ENCODE data around the gene ASIC3.

The ASIC3 gene

GRCh38 chr7:151083824-151084160, 35.5 kb downstream of the ASIC3 start:
- no peak for DNase-seq (ENCODE audit: low spot score)
- in situ Hi-C loops (cut with MboI; ENCODE audit: low sequenced_read_pairs, unreplicated experiment) = no loop called here
- no peak for TF ChIP-seq CTCF (IDR thresholded peaks at IDR 0.05; ENCODE audit: borderline replicate concordance, control extremely low read depth, extremely low read depth, insufficient read depth, missing control alignments)

- no peak for DNase-seq (ENCODE audit: low spot score)
- in situ Hi-C loops (cut with MboI; ENCODE audit: low sequenced_read_pairs, unreplicated experiment) = no loop called here
- no peak for TF ChIP-seq CTCF (IDR thresholded peaks at IDR 0.05; ENCODE audit: borderline replicate concordance, control extremely low read depth, extremely low read depth, insufficient read depth, missing control alignments)
Measured at GRCh38 chr7:151085329-151085690, 37.0 kb downstream of the ASIC3 start.

- DNase-seq (ENCODE audit: low spot score) = peak; percentile 92
- in situ Hi-C loops (cut with MboI; ENCODE audit: low sequenced_read_pairs, unreplicated experiment) = no loop called here
- TF ChIP-seq CTCF (IDR thresholded peaks at IDR 0.05; ENCODE audit: borderline replicate concordance, control extremely low read depth, extremely low read depth, insufficient read depth, missing control alignments) = no peak
Measured at GRCh38 chr7:151085691-151086620, 37.6 kb downstream of the ASIC3 start, which contains the start of gene AGAP3. AGAP3 (plus strand) TSS chr7:151086475; CDS start chr7:151086742, 267 bp downstream.

GRCh38 chr7:151086802-151087244, 38.5 kb downstream of the ASIC3 start:
- DNase-seq (ENCODE audit: low spot score) = no peak

GRCh38 chr7:151087245-151088018, 39.1 kb downstream of the ASIC3 start:
- in situ Hi-C loops (cut with MboI; ENCODE audit: low sequenced_read_pairs, unreplicated experiment) = no loop called here
- DNase-seq (ENCODE audit: low spot score) = peak; percentile 70
- peak; percentile 59 for TF ChIP-seq CTCF (IDR thresholded peaks at IDR 0.05; ENCODE audit: borderline replicate concordance, control extremely low read depth, extremely low read depth, insufficient read depth, missing control alignments)

More at GRCh38 chr7:151086802-151087244, 38.5 kb downstream of the ASIC3 start:
- in situ Hi-C loops (cut with MboI; ENCODE audit: low sequenced_read_pairs, unreplicated experiment) = no loop called here
- TF ChIP-seq CTCF (IDR thresholded peaks at IDR 0.05; ENCODE audit: borderline replicate concordance, control extremely low read depth, extremely low read depth, insufficient read depth, missing control alignments) = no peak

- in situ Hi-C loops (cut with MboI; ENCODE audit: low sequenced_read_pairs, unreplicated experiment) = no loop called here
- DNase-seq (ENCODE audit: low spot score) = no peak
- no peak for TF ChIP-seq CTCF (IDR thresholded peaks at IDR 0.05; ENCODE audit: borderline replicate concordance, control extremely low read depth, extremely low read depth, insufficient read depth, missing control alignments)
Measured at GRCh38 chr7:151088019-151088855, 39.9 kb downstream of the ASIC3 start.

Measured in GM13976 (cell line).